ENCODE data around the gene KCNT1.

DNA sequence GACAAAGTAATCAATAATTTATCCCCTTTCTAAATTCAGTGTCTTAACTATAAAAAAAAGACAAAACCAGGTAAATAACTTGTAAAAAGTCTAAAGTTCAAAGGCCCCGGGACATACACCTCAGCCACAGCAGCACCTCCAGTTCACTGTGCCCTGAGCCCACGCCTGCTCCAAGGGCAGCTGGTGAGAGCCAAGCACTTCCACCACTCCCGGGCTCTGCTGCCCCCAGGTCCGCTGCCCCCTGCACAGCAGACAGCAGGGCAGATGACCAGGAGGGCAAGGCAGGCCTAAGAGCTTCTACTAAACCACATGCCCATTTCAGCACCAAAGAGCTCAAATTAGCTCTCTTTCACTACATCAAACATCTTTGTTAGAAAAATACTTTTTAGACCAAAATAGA, 113.4 kb downstream of the KCNT1 start:
- TF ChIP-seq POU2F2 (IDR thresholded peaks at IDR 0.05; ENCODE audit: borderline replicate concordance, low read depth, low read length): no peak
- TF ChIP-seq, protein P1, sequence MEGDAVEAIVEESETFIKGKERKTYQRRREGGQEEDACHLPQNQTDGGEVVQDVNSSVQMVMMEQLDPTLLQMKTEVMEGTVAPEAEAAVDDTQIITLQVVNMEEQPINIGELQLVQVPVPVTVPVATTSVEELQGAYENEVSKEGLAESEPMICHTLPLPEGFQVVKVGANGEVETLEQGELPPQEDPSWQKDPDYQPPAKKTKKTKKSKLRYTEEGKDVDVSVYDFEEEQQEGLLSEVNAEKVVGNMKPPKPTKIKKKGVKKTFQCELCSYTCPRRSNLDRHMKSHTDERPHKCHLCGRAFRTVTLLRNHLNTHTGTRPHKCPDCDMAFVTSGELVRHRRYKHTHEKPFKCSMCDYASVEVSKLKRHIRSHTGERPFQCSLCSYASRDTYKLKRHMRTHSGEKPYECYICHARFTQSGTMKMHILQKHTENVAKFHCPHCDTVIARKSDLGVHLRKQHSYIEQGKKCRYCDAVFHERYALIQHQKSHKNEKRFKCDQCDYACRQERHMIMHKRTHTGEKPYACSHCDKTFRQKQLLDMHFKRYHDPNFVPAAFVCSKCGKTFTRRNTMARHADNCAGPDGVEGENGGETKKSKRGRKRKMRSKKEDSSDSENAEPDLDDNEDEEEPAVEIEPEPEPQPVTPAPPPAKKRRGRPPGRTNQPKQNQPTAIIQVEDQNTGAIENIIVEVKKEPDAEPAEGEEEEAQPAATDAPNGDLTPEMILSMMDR (IDR thresholded peaks at IDR 0.05 in 2 of 3, conservative IDR thresholded peaks at IDR 0.05 in 1 of 3; ENCODE audit: control insufficient read depth in 2 of 3, extremely low read depth in 1 of 3, insufficient read depth in 1 of 3, low read depth in 3 of 3, low read length in 3 of 3): no peak
- no peak for TF ChIP-seq PRDM15 (CRISPR knock-in tag; IDR thresholded peaks at IDR 0.05)
- TF ChIP-seq EP300 (IDR thresholded peaks at IDR 0.05; ENCODE audit: borderline replicate concordance in 1 of 2, control insufficient read depth in 1 of 2, low read depth in 2 of 2, low read length in 2 of 2): no peak
- TF ChIP-seq POLR2AphosphoS5 (IDR thresholded peaks at IDR 0.05; ENCODE audit: low read length): no peak
- no peak for TF ChIP-seq ZNF274 (IDR thresholded peaks at IDR 0.05; ENCODE audit: insufficient read depth, insufficient read length)
- TF ChIP-seq KAT2A (conservative IDR thresholded peaks at IDR 0.05; ENCODE audit: control insufficient read depth, low read depth, low read length): no peak
- TF ChIP-seq JUND (IDR thresholded peaks at IDR 0.05; ENCODE audit: low read depth, low read length): no peak

All from GM12878 (cell line).